ENCODE data around the gene FAM156B. TPM values are rescaled to one million over a fixed set of nuclear protein-coding genes. Genes with fewer than 3 reads are reported as not detected.
A peak's percentile ranks its signal among the peaks of the same experiment; 100 is the strongest.
"Not testable (repeated sequence)": the region's sequence is repeated elsewhere in the genome, so short reads cannot be mapped to it uniquely, and the experiment has no call there.

FAM156B gene, protein sequence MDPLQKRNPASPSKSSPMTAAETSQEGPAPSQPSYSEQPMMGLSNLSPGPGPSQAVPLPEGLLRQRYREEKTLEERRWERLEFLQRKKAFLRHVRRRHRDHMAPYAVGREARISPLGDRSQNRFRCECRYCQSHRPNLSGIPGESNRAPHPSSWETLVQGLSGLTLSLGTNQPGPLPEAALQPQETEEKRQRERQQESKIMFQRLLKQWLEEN
- 10 to 100 TPM; 17.6 to 20.1 (median 19.7) TPM for polyA plus RNA-seq (ENCODE audit: insufficient read length in 3 of 3)
- long read RNA-seq, donor 1, partial matches to known transcripts, result 0 of 9 reads
- long read RNA-seq, donor 1, other reads (novel, unspliced or antisense), result 0 of 9 reads
- long read RNA-seq, donor 2, partial matches to known transcripts, result 8 of 13 reads
- long read RNA-seq, donor 2, other reads (novel, unspliced or antisense), result 0 of 13 reads
- long read RNA-seq, donor 3, partial matches to known transcripts, result 0 of 3 reads
- long read RNA-seq, donor 3, other reads (novel, unspliced or antisense), result 0 of 3 reads
- long read RNA-seq, donor 4, partial matches to known transcripts, result 12 of 23 reads
- long read RNA-seq, donor 4, other reads (novel, unspliced or antisense), result 5 of 23 reads
- long read RNA-seq, donor 5, partial matches to known transcripts, result 0 of 2 reads
- long read RNA-seq, donor 5, other reads (novel, unspliced or antisense), result 0 of 2 reads
- long read RNA-seq, donor 6, transcript FAM156B-201 (3 exons, 2,537 nt), result major isoform, 5 of 22 reads
- long read RNA-seq, donor 6, partial matches to known transcripts, result 0 of 22 reads
- long read RNA-seq, donor 6, other reads (novel, unspliced or antisense), result 13 of 22 reads
- long read RNA-seq, donor 7, partial matches to known transcripts, result 0 of 6 reads
- long read RNA-seq, donor 7, other reads (novel, unspliced or antisense), result 0 of 6 reads
- long read RNA-seq, donor 8, partial matches to known transcripts, result 0 of 4 reads
- long read RNA-seq, donor 8, other reads (novel, unspliced or antisense), result 0 of 4 reads
- long read RNA-seq, donor 9, transcript FAM156B-201 (3 exons, 2,537 nt), result major isoform, 5 of 15 reads
- long read RNA-seq, donor 9, partial matches to known transcripts, result 8 of 15 reads
- long read RNA-seq, donor 9, other reads (novel, unspliced or antisense), result 0 of 15 reads
- long read RNA-seq, donor 10, partial matches to known transcripts, result 0 of 10 reads
- long read RNA-seq, donor 10, other reads (novel, unspliced or antisense), result 6 of 10 reads
- long read RNA-seq, donor 11, partial matches to known transcripts, result 0 of 3 reads
- long read RNA-seq, donor 11, other reads (novel, unspliced or antisense), result 0 of 3 reads
- long read RNA-seq, donor 12, transcript FAM156B-203 (4 exons, 2,942 nt), result major isoform, 5 of 15 reads
- long read RNA-seq, donor 12, partial matches to known transcripts, result 5 of 15 reads
- long read RNA-seq, donor 12, other reads (novel, unspliced or antisense), result 0 of 15 reads
- long read RNA-seq, donor 13, partial matches to known transcripts, result 0 of 5 reads
- long read RNA-seq, donor 13, other reads (novel, unspliced or antisense), result 0 of 5 reads
- long read RNA-seq, donor 14, partial matches to known transcripts, result 0 of 4 reads
- long read RNA-seq, donor 14, other reads (novel, unspliced or antisense), result 0 of 4 reads
- long read RNA-seq, donor 15, transcript FAM156B-201 (3 exons, 2,537 nt), result major isoform, 10 of 19 reads
- long read RNA-seq, donor 15, partial matches to known transcripts, result 7 of 19 reads
- long read RNA-seq, donor 15, other reads (novel, unspliced or antisense), result 0 of 19 reads
- long read RNA-seq, donor 16, partial matches to known transcripts, result 0 of 2 reads
- long read RNA-seq, donor 16, other reads (novel, unspliced or antisense), result 0 of 2 reads

- DNase-seq, result not testable (repeated sequence)
These were observed at the start of gene FAM156B for GRCh38 chrX:52896855-52897709. TSS of gene FAM156B (plus strand) at chrX:52897330. CDS start at chrX:52907226, 9,896 bp downstream.

DNA sequence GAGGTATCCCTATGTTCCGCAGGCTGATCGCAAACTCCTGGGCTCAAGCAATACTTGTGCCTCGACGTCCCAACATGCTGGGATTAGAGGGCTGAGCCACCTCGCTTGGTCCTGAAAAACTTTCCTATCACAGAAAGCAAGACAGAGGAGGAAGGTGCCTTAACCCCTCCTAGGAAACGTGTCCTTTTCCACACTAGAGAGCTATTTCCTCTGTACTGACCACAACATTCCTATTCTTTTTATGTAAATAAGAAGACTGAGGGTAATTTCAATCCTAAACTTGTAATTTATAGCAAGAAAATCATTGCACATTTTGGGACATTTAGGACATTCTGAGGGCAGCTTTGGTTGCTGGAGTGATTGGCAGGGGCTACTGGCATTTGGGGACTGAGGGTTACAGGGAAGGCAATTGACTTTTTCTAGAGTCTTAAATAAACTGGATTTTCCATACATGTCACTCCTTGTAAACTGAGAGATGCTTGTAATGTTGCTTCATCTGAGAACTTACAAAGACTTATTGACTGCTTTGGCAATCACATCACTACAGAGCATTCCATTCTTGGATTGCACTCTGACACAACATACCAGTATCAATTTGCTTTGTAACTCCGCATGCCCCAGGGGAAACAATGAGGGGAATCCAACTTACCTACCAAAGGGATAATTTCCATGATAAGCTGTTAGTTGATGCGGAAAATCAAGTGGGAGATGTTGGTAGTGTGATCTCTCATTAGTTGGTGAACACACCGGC, 44.8 kb upstream of the FAM156B start:
- DNase-seq, result no peak

DNA sequence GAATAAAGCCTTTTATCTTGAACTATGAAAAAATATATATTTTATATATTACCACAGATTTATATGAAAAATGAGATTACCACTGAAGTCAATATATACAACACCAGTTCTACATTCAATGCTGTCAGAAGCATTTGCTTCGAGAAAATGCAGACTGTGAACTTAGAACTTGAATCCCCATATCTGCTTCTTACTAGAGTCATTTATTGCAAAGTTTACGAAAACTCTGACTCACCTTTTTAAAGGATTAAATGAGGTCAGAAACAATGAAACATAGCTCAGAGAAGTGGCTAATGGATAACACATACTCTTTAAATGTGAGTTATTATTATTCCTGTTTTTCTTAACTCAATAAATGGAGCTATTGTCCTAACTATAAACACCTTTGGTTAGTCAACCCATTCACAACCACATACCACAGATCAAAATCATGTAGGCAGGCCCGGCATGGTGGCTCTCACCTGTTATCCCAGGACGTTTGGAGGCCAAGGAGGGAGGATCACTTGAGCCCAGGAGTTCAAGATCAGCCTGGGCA, 40.1 kb upstream of the FAM156B start:
- DNase-seq, result not testable (repeated sequence)

DNA sequence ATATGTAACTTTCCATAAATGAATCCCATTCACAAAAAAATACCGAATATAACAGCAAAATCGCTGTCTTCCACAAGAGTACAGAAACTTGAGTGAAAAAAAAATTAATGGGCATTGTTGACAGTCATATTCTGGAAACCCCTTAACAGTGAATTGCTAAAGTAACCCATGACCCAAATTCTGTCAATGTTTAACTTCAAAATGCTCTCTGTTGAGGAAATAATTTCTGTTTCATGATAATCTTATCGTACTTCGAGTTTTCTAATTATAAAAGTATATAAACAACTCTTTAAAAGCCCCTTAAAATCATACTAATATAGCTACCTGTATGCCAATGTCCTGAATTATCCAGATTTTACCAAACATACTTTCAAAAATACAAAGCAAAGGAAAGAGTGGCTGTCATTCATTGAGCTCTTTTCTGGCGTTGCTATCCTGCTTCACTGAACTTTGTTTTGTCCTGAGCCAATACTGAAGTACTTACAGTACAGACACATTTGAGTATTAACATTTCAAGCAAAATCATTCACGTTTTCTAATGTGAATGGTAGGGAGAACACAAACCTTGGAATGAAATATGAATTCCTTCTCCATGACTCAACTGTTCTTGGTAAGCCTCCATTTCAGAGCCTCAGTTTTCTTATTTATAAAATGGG, 31.7 kb upstream of the FAM156B start:
- DNase-seq, result peak; percentile 3

DNA sequence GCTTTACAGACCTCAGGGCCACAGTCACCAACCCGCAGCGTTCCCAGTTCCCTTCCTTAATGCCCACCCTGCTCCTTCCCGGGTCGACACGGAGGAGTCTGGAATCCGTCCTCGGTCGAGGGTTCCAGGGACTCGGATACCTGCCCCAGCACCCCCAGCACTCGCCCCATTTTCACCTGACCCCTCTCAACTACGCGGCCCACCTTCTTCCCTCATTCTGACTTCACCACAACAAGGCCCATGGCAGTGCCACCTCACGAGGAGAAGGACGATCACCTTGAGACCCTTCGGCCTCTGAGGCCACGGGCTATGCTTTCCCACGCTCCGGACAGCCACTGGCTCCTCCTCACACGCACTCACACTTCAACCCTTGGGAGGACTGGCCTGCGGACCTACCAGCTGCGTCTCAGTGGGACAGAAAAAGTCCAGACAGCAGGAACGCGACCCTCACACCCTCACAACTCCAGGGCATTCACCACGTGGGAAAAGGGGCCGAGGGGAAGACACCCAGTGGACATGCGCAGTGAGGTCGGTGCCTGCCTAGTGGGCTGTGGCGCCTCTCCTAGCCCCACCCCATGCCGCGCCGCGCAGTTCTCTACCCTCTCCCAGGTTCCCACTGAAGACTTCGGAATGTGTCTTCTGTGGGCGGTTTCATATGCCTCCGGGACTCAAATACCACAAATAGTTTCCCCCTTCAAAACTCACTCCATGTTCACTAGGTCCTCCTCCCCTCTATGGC, 29.4 kb upstream of the FAM156B start, which contains the start of gene XAGE3:
TSS of gene XAGE3 (minus strand) at position 474 of the 739 bp plus-strand sequence. CDS start 950 bp downstream, outside the sequence.
- no peak for DNase-seq

- DNase-seq, result no peak
These were observed 27.1 kb upstream of the FAM156B start for GRCh38 chrX:52870046-52870445.

DNA sequence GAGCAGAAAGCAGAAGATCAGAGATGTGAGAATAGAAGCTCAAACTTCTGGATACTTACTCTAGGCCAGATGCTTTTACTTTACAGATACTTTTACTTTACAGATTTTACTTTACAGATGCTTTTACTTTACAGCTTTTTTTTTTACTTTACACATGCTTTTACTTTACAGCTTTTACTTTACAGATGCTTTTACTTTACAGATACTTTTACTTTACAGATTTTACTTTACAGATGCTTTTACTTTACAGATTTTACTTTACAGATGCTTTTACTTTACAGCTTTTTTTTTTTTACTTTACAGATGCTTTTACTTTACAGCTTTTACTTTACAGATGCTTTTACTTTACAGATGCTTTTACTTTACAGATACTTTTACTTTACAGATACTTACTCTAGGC, 23.3 kb upstream of the FAM156B start:
- DNase-seq, result not testable (repeated sequence)

DNA sequence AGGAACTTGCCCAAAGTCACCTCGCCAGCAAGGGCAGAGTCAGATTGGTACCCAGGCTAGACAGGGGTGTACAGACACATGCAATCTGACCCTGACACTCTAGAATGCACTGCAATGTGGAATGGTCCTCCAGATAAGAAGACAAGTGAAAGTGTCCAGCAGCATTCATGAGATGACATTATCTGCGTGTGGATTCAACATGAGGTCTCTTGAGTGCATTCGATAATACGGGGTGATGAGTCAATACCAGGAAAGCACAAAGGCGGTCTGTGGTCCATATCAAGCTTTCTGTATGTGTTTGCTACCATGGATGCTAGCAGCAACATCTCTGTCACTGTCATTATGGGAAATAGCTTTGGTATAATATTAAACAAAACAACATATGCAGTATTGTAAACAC, 22.5 kb upstream of the FAM156B start:
- DNase-seq, result no peak

DNA sequence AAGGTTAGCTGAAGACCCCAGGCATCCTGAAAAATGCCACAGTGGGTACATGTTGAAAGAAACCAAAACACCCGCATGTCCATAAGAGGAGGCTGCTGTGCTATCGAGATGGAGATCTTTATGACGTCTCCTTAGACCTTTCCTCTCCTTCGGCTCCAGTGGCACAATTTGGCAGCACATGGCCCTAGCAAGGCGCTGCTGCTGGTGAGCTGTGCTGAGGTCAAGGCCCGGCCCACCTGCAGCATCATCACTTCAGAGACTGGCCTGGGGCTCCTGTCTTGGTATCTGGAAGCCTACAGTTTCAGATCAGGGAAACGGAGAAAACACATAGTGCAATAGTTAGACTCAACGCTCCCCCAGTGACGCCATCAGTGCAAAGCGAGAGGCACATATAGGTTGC, 21.7 kb upstream of the FAM156B start:
- not testable (repeated sequence) for DNase-seq

DNA sequence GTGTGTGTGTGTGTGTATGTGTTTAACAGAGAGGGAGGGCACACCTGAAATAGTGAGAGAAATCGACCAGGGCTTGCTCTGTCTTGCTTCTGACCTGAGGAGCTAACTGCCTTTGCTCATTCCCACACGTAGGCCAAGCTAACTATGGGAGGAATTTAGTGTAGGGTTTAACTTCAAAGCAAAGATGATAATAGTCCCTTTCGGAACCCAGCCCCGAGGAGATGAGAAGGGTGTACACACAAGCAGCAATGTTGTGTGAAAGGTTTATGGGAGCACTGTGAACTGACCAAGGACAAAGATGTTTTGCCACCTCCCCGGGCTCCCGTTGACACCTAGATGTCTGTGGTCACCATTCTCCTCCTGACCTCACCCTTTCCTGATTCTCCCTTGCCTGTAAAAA, 20.7 kb upstream of the FAM156B start:
- not testable (repeated sequence) for DNase-seq

GRCh38 chrX:52887459-52887858, 9.7 kb upstream of the FAM156B start:
- not testable (repeated sequence) for DNase-seq

GRCh38 chrX:52888090-52888489, 9.0 kb upstream of the FAM156B start:
- not testable (repeated sequence) for DNase-seq

- not testable (repeated sequence) for DNase-seq
These were observed 692 bp upstream of the FAM156B start for GRCh38 chrX:52896438-52896837.

DNA sequence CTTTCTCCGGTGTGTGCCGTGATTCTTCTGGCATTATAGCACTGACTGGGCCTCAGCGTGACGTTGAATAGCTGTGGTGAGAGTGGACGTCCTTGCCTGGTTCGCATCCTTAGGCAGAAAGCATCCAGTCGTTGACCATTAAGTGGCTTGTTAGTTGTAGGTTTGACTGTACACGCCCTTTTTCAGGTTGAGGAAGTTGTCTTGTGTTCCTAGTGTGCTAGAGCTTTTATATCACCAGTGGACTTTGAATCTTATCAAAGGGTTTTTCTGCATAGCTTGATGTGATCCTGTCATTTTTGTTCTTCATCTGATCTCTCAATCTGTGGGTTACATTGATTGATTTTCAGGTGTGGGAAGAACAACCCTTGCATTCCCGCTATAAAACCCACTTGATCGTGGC, 8.4 kb downstream of the FAM156B start:
- DNase-seq, result not testable (repeated sequence)

- not testable (repeated sequence) for DNase-seq
These were observed 8.9 kb downstream of the FAM156B start for GRCh38 chrX:52906072-52906471.

- not testable (repeated sequence) for DNase-seq
These were observed 10.0 kb downstream of the FAM156B start for GRCh38 chrX:52907137-52907536.

DNA sequence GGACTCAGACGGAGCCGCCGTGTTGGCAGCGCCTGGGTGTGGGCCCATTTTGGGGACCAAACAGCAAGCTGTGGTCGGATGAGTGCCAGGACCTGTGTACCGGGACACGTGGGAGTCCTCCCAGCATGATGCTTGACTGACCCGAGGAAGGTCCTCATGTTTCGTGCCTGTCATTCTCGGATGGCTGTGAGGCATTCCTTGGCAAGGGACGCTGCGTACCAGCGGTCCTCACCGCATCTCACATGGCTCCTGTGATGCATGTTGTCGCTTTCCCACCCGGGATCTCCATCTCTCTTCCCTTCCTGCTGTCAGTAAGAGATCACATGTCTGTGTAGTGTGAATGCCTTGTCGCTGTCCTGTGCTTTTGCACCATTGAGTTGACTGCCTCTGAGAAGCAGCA, 10.8 kb downstream of the FAM156B start:
- DNase-seq, result not testable (repeated sequence)
